HUES6 (cell line): Measurements from ENCODE around the gene GNS.

Source experiments
- H3K27ac ChIP-seq: 2 replicates; pipeline ENCODE4 v1.7.0; 2013; ENCODE audit warnings: low read depth, mild to moderate bottlenecking, low read length, inconsistent platforms
- H3K27me3 ChIP-seq: 2 replicates; pipeline ENCODE4 v1.6.1; 2013; ENCODE audit warnings: low read length; ENCODE audit not compliant: control insufficient read depth, insufficient read depth
- H3K36me3 ChIP-seq: 2 replicates; pipeline ENCODE4 v1.6.1; 2013; ENCODE audit warnings: low read length; ENCODE audit not compliant: control insufficient read depth, insufficient read depth
- H3K4me1 ChIP-seq: 2 replicates; pipeline ENCODE4 v1.6.1; 2013; ENCODE audit warnings: low read length; ENCODE audit not compliant: control insufficient read depth, insufficient read depth
- H3K4me3 ChIP-seq: 2 replicates; pipeline ENCODE4 v1.5.1; 2013; ENCODE audit warnings: low read depth, low read length
- H3K9ac ChIP-seq: one replicate; pipeline ENCODE4 v1.6.1; 2013; ENCODE audit warnings: mild to moderate bottlenecking, low read length
- H3K9me3 ChIP-seq: 2 replicates; pipeline ENCODE4 v1.6.1; 2013; ENCODE audit warnings: low read depth, low read length; ENCODE audit not compliant: control insufficient read depth, insufficient read depth

The GNS gene

DNA sequence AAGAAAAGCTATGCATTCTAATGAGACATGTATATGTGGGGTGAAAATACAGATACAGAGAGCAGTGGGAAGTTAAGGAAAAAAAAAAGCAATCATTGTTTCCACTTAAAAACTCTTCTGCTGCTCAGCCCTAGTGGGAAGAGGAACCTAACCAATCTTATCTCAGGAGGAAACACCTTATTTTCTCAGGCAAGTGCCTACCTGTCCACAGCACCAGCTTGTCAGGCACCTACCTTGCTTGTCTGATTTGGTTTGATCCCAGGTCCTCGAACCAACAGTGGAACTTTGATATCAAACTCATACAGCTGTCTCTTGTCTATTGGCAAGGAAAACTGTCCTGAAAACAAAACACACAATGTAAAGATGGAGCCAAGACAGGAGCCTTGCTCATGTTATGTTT, 22.4 kb downstream of the GNS start:
- H3K36me3 ChIP-seq = peaks cover 68% of the 10 kb centered on the region
- H3K27ac ChIP-seq = no peak overlapping the region
- H3K4me1 ChIP-seq = no peaks in the 10 kb centered on the region
- H3K4me3 ChIP-seq = no peak overlapping the region
- no peaks in the 10 kb centered on the region for H3K9me3 ChIP-seq
- H3K27me3 ChIP-seq = no peaks in the 10 kb centered on the region
- H3K9ac ChIP-seq = no peak overlapping the region

DNA sequence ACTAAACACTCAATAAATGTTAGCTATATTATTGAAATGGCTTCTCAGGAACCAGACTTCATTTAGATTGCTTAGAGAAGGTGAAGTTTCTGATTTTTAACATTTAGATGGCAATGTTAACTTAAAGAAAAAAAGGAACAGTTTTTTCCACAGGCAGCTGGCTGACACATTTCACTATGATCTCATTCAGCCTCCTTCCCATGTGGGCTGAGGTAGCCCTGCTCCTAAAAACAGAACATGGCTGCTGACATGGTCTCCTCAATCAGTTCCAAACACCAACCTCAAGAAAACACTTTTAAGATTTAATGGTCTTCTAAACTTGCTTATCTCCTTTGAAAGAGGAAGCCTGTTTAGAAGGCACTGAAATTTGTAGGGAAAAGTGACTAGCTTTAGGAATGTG, 23.8 kb downstream of the GNS start:
- peaks cover 4% of the 10 kb centered on the region; the same call in 1 of the 2 replicates for H3K4me1 ChIP-seq
- H3K27ac ChIP-seq = no peak overlapping the region
- no peak overlapping the region for H3K4me3 ChIP-seq
- no peaks in the 10 kb centered on the region for H3K9me3 ChIP-seq
- peaks cover 64% of the 10 kb centered on the region for H3K36me3 ChIP-seq
- H3K27me3 ChIP-seq = no peaks in the 10 kb centered on the region
- no peak overlapping the region for H3K9ac ChIP-seq

DNA sequence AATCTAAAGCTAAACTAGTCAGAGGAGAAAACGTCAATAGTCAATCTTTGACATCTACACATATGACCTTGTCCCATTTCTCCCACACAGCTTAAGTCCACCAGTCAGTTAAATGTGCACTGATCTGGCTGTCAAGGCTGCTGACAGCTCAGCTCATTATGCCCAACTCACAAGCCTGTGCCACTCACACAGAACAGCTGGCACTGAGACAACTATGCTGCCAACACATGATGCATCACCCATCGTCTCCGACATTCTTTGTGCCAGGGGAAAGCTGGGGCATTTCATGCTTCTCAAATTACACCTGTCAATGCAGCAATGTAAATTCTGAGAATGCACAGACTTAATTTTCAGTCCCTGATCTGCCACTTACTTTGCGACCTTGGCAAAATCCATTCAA, 25.3 kb downstream of the GNS start:
- Histone ChIP-seq H3K9me3 (no peaks in the 10 kb centered on the region), H3K27me3 (no peaks in the 10 kb centered on the region), H3K4me3 (no peak overlapping the region), H3K4me1 (peaks cover 5% of the 10 kb centered on the region; the same call in 1 of the 2 replicates), H3K27ac (no peak overlapping the region), H3K9ac (no peak overlapping the region), H3K36me3 (peaks cover 52% of the 10 kb centered on the region)

- Histone ChIP-seq H3K9ac (no peak overlapping the region), H3K27me3 (no peaks in the 10 kb centered on the region), H3K27ac (no peak overlapping the region), H3K4me3 (no peak overlapping the region), H3K9me3 (no peaks in the 10 kb centered on the region), H3K36me3 (peaks cover 45% of the 10 kb centered on the region), H3K4me1 (peaks cover 5% of the 10 kb centered on the region; the same call in 1 of the 2 replicates)
These were observed 27.5 kb downstream of the GNS start for GRCh38 chr12:64731683-64732082.

GRCh38 chr12:64730588-64730969, 28.6 kb downstream of the GNS start:
- no peaks in the 10 kb centered on the region for H3K27me3 ChIP-seq
- no peak overlapping the region for H3K4me3 ChIP-seq
- no peak overlapping the region for H3K27ac ChIP-seq
- peaks cover 5% of the 10 kb centered on the region; the same call in 1 of the 2 replicates for H3K4me1 ChIP-seq
- H3K9ac ChIP-seq = no peak overlapping the region
- H3K9me3 ChIP-seq = no peaks in the 10 kb centered on the region
- H3K36me3 ChIP-seq = peaks cover 34% of the 10 kb centered on the region

GRCh38 chr12:64729909-64730587, 29.2 kb downstream of the GNS start:
- no peak overlapping the region for H3K4me3 ChIP-seq
- H3K27me3 ChIP-seq = no peaks in the 10 kb centered on the region
- H3K27ac ChIP-seq = no peak overlapping the region
- H3K9me3 ChIP-seq = no peaks in the 10 kb centered on the region
- peaks cover 28% of the 10 kb centered on the region for H3K36me3 ChIP-seq
- peaks cover 5% of the 10 kb centered on the region; the same call in 1 of the 2 replicates for H3K4me1 ChIP-seq
- H3K9ac ChIP-seq = no peak overlapping the region

DNA sequence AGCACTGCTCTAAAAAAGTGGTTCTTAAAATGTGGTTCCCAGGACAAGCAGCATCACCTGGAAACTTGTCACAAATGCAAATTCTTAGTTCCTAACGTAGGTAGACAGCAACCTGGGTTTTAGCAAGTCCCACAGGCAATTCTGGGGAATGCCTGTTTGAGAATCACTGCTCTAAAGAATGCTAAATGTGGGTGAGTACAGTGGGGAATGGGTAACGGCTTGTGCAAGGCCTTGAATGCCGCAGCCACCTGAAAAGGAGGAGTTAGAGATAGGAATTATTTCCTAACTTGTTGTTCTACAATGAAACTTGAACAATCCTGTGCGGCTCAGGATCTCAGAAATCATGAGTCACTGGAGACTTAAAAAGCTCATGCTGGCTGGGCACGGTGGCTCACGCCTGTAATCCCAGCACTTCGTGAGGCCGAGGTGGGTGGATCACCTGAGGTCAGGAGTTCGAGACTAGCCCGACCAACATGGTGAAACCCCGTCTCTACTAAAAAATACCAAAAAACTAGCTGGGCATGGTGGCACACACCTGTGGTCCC, 34.9 kb downstream of the GNS start:
- Histone ChIP-seq H3K36me3 (peaks cover 56% of the 10 kb centered on the region), H3K27me3 (no peaks in the 10 kb centered on the region), H3K4me3 (no peak overlapping the region), H3K9me3 (no peaks in the 10 kb centered on the region), H3K4me1 (no peaks in the 10 kb centered on the region), H3K27ac (no peak overlapping the region), H3K9ac (no peak overlapping the region)

DNA sequence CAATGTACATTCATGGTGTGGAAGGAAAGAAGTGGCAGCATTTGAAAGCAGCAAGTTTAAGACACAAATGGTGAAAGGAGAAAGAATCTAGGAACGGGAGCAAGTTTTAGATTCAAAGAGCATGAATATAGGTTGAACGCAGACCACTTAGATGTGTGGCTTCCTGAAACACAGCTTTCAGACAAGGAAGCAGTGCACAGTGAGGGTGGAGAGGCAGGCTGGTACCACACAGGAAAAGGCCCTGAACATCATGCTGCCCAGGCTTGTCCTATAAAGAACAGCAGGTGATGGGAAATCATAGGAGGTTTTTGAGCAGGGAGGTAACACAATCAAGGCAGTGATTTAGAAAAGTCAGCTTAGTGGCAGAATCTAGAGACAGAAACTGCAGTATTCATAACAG, 35.6 kb downstream of the GNS start:
- Histone ChIP-seq H3K9ac (no peak overlapping the region), H3K4me1 (no peaks in the 10 kb centered on the region), H3K27me3 (no peaks in the 10 kb centered on the region), H3K36me3 (peaks cover 61% of the 10 kb centered on the region), H3K4me3 (no peak overlapping the region), H3K9me3 (no peaks in the 10 kb centered on the region), H3K27ac (no peak overlapping the region)

DNA sequence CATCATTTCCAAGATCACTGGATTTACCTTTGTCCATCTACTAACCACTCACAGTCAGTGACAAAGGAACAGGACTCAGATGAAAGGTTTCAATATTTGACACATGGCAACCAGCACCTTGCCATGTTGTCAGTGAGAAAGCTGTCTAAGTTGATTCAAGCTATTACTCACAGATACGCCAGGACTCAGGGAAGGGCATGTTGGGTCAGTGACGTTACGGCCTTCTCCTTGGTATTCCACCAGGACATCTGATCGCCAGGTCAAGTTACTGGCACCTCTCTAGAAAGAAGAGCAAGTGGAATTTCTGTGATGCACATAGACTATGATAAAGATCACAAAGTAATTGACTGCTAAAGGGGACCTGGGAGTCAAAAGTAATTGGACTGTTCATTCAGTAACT, 36.4 kb downstream of the GNS start:
- Histone ChIP-seq H3K9ac (no peak overlapping the region), H3K4me3 (no peak overlapping the region), H3K36me3 (peaks cover 60% of the 10 kb centered on the region), H3K27me3 (no peaks in the 10 kb centered on the region), H3K4me1 (no peaks in the 10 kb centered on the region), H3K9me3 (no peaks in the 10 kb centered on the region), H3K27ac (no peak overlapping the region)

DNA sequence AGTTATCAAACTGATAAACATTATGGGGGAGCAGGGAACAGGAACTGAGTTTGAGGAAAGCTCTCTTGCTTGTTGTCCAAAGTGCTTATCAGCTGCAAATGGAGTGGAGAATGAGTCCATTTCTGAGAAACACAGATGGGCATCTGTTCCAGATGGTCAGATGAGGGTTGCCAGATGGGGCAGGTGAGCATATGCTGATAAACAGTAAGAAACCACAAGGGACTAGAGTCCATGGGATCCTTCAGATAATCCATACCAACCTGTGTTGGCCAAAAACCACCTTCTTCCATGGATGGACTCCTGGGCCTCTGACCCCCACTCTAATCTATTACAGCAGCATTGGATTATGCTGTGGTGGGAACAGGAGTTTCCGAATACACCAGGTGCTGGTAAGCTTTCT, 38.3 kb downstream of the GNS start:
- Histone ChIP-seq H3K9me3 (no peaks in the 10 kb centered on the region), H3K4me1 (no peaks in the 10 kb centered on the region), H3K36me3 (peaks cover 70% of the 10 kb centered on the region), H3K27ac (no peak overlapping the region), H3K9ac (no peak overlapping the region), H3K27me3 (no peaks in the 10 kb centered on the region), H3K4me3 (no peak overlapping the region)

- peaks cover 81% of the 10 kb centered on the region for H3K36me3 ChIP-seq
- H3K9me3 ChIP-seq = no peaks in the 10 kb centered on the region
These were observed 40.6 kb downstream of the GNS start for GRCh38 chr12:64718649-64719048.

More at GRCh38 chr12:64718649-64719048, 40.6 kb downstream of the GNS start:
- H3K27ac ChIP-seq = no peak overlapping the region
- H3K9ac ChIP-seq = no peak overlapping the region
- no peaks in the 10 kb centered on the region for H3K27me3 ChIP-seq
- no peaks in the 10 kb centered on the region for H3K4me1 ChIP-seq
- H3K4me3 ChIP-seq = no peak overlapping the region
